HEK293 (cell line): ENCODE results near the gene ICAM5.
A peak's percentile ranks its signal among the peaks of the same experiment; 100 is the strongest.

Source experiments
- AEBP2 ChIP-seq: fragments of 450-650 bp; formaldehyde crosslinking; IDR thresholded peaks from 2 replicates; pipeline ENCODE4 v1.5.1; 2016; ENCODE audit warnings: missing biosample characterization, missing genetic modification characterization, borderline replicate concordance
- EGR2 ChIP-seq: fragments of 450-650 bp; formaldehyde crosslinking; IDR thresholded peaks from 2 replicates; pipeline ENCODE4 v1.5.1; 2016; ENCODE audit warnings: low read depth, missing biosample characterization, missing genetic modification characterization
- GLI4 ChIP-seq: fragments of 450-650 bp; formaldehyde crosslinking; IDR thresholded peaks from 2 replicates; pipeline ENCODE4 v1.5.1; 2016; ENCODE audit warnings: missing biosample characterization, missing genetic modification characterization
- GLIS1 ChIP-seq: fragments of 450-650 bp; formaldehyde crosslinking; IDR thresholded peaks from 2 replicates; pipeline ENCODE4 v1.5.1; 2016; ENCODE audit warnings: missing biosample characterization, missing genetic modification characterization
- INSM2 ChIP-seq: fragments of 450-650 bp; formaldehyde crosslinking; IDR thresholded peaks from 2 replicates; pipeline ENCODE4 v1.5.1; 2016; ENCODE audit warnings: missing biosample characterization, missing genetic modification characterization
- PRDM4 ChIP-seq: fragments of 450-650 bp; formaldehyde crosslinking; IDR thresholded peaks from 2 replicates; pipeline ENCODE4 v1.5.1; 2017; ENCODE audit warnings: missing biosample characterization, missing genetic modification characterization
- YY2 ChIP-seq: fragments of 450-650 bp; formaldehyde crosslinking; IDR thresholded peaks from 2 replicates; pipeline ENCODE4 v1.5.1; 2016; ENCODE audit warnings: missing biosample characterization, missing genetic modification characterization
- ZBTB6 ChIP-seq: fragments of 450-650 bp; formaldehyde crosslinking; IDR thresholded peaks from 2 replicates; pipeline ENCODE4 v1.5.1; 2017; ENCODE audit warnings: missing biosample characterization, missing genetic modification characterization
- ZFP41 ChIP-seq: fragments of 450-650 bp; formaldehyde crosslinking; IDR thresholded peaks from 2 replicates; pipeline ENCODE4 v1.5.1; 2016; ENCODE audit warnings: missing biosample characterization, missing genetic modification characterization, borderline replicate concordance
- ZFP69B ChIP-seq: fragments of 450-650 bp; formaldehyde crosslinking; IDR thresholded peaks from 2 replicates; pipeline ENCODE4 v1.5.1; 2016; ENCODE audit warnings: missing biosample characterization, missing genetic modification characterization
- ZNF114 ChIP-seq: fragments of 450-650 bp; formaldehyde crosslinking; IDR thresholded peaks from 2 replicates; pipeline ENCODE4 v1.5.0; 2017; ENCODE audit warnings: missing biosample characterization, missing genetic modification characterization
- ZNF155 ChIP-seq: fragments of 450-650 bp; formaldehyde crosslinking; IDR thresholded peaks from 2 replicates; pipeline ENCODE4 v1.5.1; 2016; ENCODE audit warnings: missing biosample characterization, missing genetic modification characterization
- ZNF157 ChIP-seq: fragments of 450-650 bp; formaldehyde crosslinking; IDR thresholded peaks from 2 replicates; pipeline ENCODE4 v1.5.1; 2016; ENCODE audit warnings: missing biosample characterization, missing genetic modification characterization
- ZNF16 ChIP-seq: fragments of 450-650 bp; formaldehyde crosslinking; IDR thresholded peaks from 2 replicates; pipeline ENCODE4 v1.5.1; 2016; ENCODE audit warnings: low read depth, missing biosample characterization, missing genetic modification characterization
- ZNF19 ChIP-seq: fragments of 450-650 bp; formaldehyde crosslinking; IDR thresholded peaks from 2 replicates; pipeline ENCODE4; 2016; ENCODE audit warnings: missing biosample characterization, missing genetic modification characterization, low read depth
- ZNF211 ChIP-seq: fragments of 450-650 bp; formaldehyde crosslinking; IDR thresholded peaks from 2 replicates; pipeline ENCODE4 v1.5.1; 2016; ENCODE audit warnings: low read depth, missing biosample characterization, missing genetic modification characterization
- ZNF223 ChIP-seq: fragments of 450-650 bp; formaldehyde crosslinking; IDR thresholded peaks from 2 replicates; pipeline ENCODE4 v1.5.1; 2016; ENCODE audit warnings: missing biosample characterization, missing genetic modification characterization
- ZNF239 ChIP-seq: fragments of 450-650 bp; formaldehyde crosslinking; IDR thresholded peaks from 2 replicates; pipeline ENCODE4 v1.5.1; 2016; ENCODE audit warnings: missing biosample characterization, missing genetic modification characterization
- ZNF26 ChIP-seq: fragments of 450-650 bp; formaldehyde crosslinking; IDR thresholded peaks from 2 replicates; pipeline ENCODE4 v1.5.1; 2016; ENCODE audit warnings: missing biosample characterization, missing genetic modification characterization
- ZNF404 ChIP-seq: fragments of 450-650 bp; formaldehyde crosslinking; IDR thresholded peaks from 2 replicates; pipeline ENCODE4 v1.5.1; 2017; ENCODE audit warnings: missing biosample characterization, missing genetic modification characterization
- ZNF426 ChIP-seq: fragments of 450-650 bp; formaldehyde crosslinking; IDR thresholded peaks from 2 replicates; pipeline ENCODE4 v1.5.1; 2017; ENCODE audit warnings: missing biosample characterization, missing genetic modification characterization, mild to moderate bottlenecking, inconsistent platforms, moderate library complexity
- ZNF48 ChIP-seq: fragments of 450-650 bp; formaldehyde crosslinking; IDR thresholded peaks from 2 replicates; pipeline ENCODE4 v1.5.1; 2016; ENCODE audit warnings: missing biosample characterization, missing genetic modification characterization
- ZNF521 ChIP-seq: fragments of 450-650 bp; formaldehyde crosslinking; IDR thresholded peaks from 2 replicates; pipeline ENCODE4 v1.5.1; 2017; ENCODE audit warnings: missing biosample characterization, mild to moderate bottlenecking, missing genetic modification characterization
- ZNF529 ChIP-seq: fragments of 450-650 bp; formaldehyde crosslinking; IDR thresholded peaks from 2 replicates; pipeline ENCODE4 v1.5.1; 2017; ENCODE audit warnings: missing genetic modification characterization, missing biosample characterization; ENCODE audit not compliant: insufficient replicate concordance
- ZNF548 ChIP-seq: fragments of 450-650 bp; formaldehyde crosslinking; IDR thresholded peaks from 2 replicates; pipeline ENCODE4 v1.5.1; 2016; ENCODE audit warnings: missing biosample characterization, missing genetic modification characterization
- ZNF600 ChIP-seq: fragments of 450-650 bp; formaldehyde crosslinking; IDR thresholded peaks from 2 replicates; pipeline ENCODE4 v1.5.1; 2016; ENCODE audit warnings: missing biosample characterization, missing genetic modification characterization
- ZNF645 ChIP-seq: fragments of 450-650 bp; formaldehyde crosslinking; IDR thresholded peaks from 2 replicates; pipeline ENCODE4; 2016; ENCODE audit warnings: missing biosample characterization, missing genetic modification characterization
- ZNF658 ChIP-seq: fragments of 450-650 bp; formaldehyde crosslinking; IDR thresholded peaks from 2 replicates; pipeline ENCODE4; 2016; ENCODE audit warnings: missing biosample characterization, missing genetic modification characterization
- ZNF692 ChIP-seq: fragments of 450-650 bp; formaldehyde crosslinking; IDR thresholded peaks from 2 replicates; pipeline ENCODE4 v1.5.1; 2016; ENCODE audit warnings: missing biosample characterization, missing genetic modification characterization

Gene ICAM5

GRCh38 chr19:10332965-10333757 is 43.4 kb downstream of the ICAM5 start, which contains the start of gene RAVER1 (continued):
- peak; percentile 76; the same call in 1 of the 2 replicates for TF ChIP-seq ZNF645 (tag by site-specific recombination)
- no peak; the same call in 1 of the 2 replicates for TF ChIP-seq AEBP2 (tag by site-specific recombination)
- TF ChIP-seq ZNF658 (tag by site-specific recombination), result no peak
- TF ChIP-seq ZNF239, result peak; percentile 62; the same call in 1 of the 2 replicates
- TF ChIP-seq ZNF521 (tag by site-specific recombination), result no peak
- TF ChIP-seq EGR2 (tag by site-specific recombination), result peak; percentile 95
- TF ChIP-seq YY2 (tag by site-specific recombination), result peak; percentile 83
- peak; percentile 92 for TF ChIP-seq ZNF600 (tag by site-specific recombination)
- no peak for TF ChIP-seq ZNF19 (tag by site-specific recombination)
- no peak for TF ChIP-seq ZNF155 (tag by site-specific recombination)
- 0 out of 2 replicates have a peak, but pooled peaks have one; percentile 80 for TF ChIP-seq ZFP41 (tag by site-specific recombination)
- TF ChIP-seq ZNF211 (tag by site-specific recombination), result no peak
- peak; percentile 89 for TF ChIP-seq INSM2 (tag by site-specific recombination)
- TF ChIP-seq ZNF404, result no peak
- TF ChIP-seq ZFP69B (tag by site-specific recombination), result peak; percentile 86
- TF ChIP-seq ZNF16, result no peak
- no peak for TF ChIP-seq ZNF426 (tag by site-specific recombination)
- no peak for TF ChIP-seq ZNF529 (tag by site-specific recombination)
- no peak for TF ChIP-seq ZNF223
- TF ChIP-seq GLIS1 (tag by site-specific recombination), result peak; percentile 89
- TF ChIP-seq ZNF48, result no peak
- peak; percentile 93 for TF ChIP-seq ZNF692 (tag by site-specific recombination)
- no peak for TF ChIP-seq ZNF157
- no peak for TF ChIP-seq ZNF26 (tag by site-specific recombination)
- TF ChIP-seq ZNF114 (tag by site-specific recombination), result no peak
- TF ChIP-seq PRDM4 (tag by site-specific recombination), result 0 out of 2 replicates have a peak, but pooled peaks have one; percentile 46
- TF ChIP-seq GLI4, result peak; percentile 89
- no peak for TF ChIP-seq ZBTB6
- TF ChIP-seq ZNF548 (tag by site-specific recombination), result no peak
